HuH-7.5 (cell line): Measurements from ENCODE around the gene ZNF296.

ENCODE experiments used
- DNase-seq: peaks from one replicate; pipeline ENCODE4 v3.0.0; 2011; ENCODE audit warnings: low spot score

The ZNF296 gene

GRCh38 chr19:45058622-45059159 lies 17.6 kb downstream of the ZNF296 start:
- DNase-seq, result no peak

GRCh38 chr19:45057444-45057843 lies 18.8 kb downstream of the ZNF296 start:
- DNase-seq, result no peak

- no peak for DNase-seq
Observed at GRCh38 chr19:45056831-45057230, 19.4 kb downstream of the ZNF296 start.

GRCh38 chr19:45051929-45052579 lies 24.2 kb downstream of the ZNF296 start:
- DNase-seq, result no peak

GRCh38 chr19:45050036-45050435 lies 26.2 kb downstream of the ZNF296 start:
- DNase-seq, result no peak

- no peak for DNase-seq
Observed at GRCh38 chr19:45049073-45049736, 27.1 kb downstream of the ZNF296 start.

- DNase-seq, result no peak
Observed at GRCh38 chr19:45047188-45047797, 29.0 kb downstream of the ZNF296 start.

- DNase-seq, result no peak
Observed at GRCh38 chr19:45046355-45046754, 29.9 kb downstream of the ZNF296 start.

- DNase-seq, result peak; percentile 66
Observed at GRCh38 chr19:45045671-45046353, 30.5 kb downstream of the ZNF296 start.

- DNase-seq, result no peak
Observed at GRCh38 chr19:45041125-45041524, 35.2 kb downstream of the ZNF296 start.

- DNase-seq, result no peak
Observed at GRCh38 chr19:45040059-45040771, 36.1 kb downstream of the ZNF296 start.

GRCh38 chr19:45038931-45039893 lies 37.1 kb downstream of the ZNF296 start, which contains the start of gene CLASRP:
Gene CLASRP (plus strand): TSS chr19:45039045. CDS start chr19:45040213, 1,168 bp downstream.
- DNase-seq, result peak; percentile 89

GRCh38 chr19:45037393-45038169 lies 38.7 kb downstream of the ZNF296 start:
- DNase-seq, result no peak

GRCh38 chr19:45035755-45036154 lies 40.5 kb downstream of the ZNF296 start:
- no peak for DNase-seq

GRCh38 chr19:45032421-45032820 lies 43.9 kb downstream of the ZNF296 start:
- DNase-seq, result no peak

- DNase-seq, result no peak
Observed at GRCh38 chr19:45030825-45031224, 45.5 kb downstream of the ZNF296 start.

- no peak for DNase-seq
Observed at GRCh38 chr19:45027371-45027770, 48.9 kb downstream of the ZNF296 start.

GRCh38 chr19:45025264-45025663 lies 51.0 kb downstream of the ZNF296 start:
- DNase-seq, result no peak

GRCh38 chr19:45023048-45023447 lies 53.2 kb downstream of the ZNF296 start:
- DNase-seq, result no peak

GRCh38 chr19:45021971-45022370 lies 54.3 kb downstream of the ZNF296 start:
- DNase-seq, result no peak
